GM04503 (cell line): ENCODE measurements around the gene PLD1.
A peak's percentile ranks its signal among the peaks of the same experiment; 100 is the strongest.
"Not testable (repeated sequence)": the region's sequence is repeated elsewhere in the genome, so short reads cannot be mapped to it uniquely, and the experiment has no call there.

ENCODE experiments used
- DNase-seq: peaks from one replicate; pipeline ENCODE4 v3.0.0-alpha.2; 2012; ENCODE audit warnings: low read depth

The PLD1 gene, protein sequence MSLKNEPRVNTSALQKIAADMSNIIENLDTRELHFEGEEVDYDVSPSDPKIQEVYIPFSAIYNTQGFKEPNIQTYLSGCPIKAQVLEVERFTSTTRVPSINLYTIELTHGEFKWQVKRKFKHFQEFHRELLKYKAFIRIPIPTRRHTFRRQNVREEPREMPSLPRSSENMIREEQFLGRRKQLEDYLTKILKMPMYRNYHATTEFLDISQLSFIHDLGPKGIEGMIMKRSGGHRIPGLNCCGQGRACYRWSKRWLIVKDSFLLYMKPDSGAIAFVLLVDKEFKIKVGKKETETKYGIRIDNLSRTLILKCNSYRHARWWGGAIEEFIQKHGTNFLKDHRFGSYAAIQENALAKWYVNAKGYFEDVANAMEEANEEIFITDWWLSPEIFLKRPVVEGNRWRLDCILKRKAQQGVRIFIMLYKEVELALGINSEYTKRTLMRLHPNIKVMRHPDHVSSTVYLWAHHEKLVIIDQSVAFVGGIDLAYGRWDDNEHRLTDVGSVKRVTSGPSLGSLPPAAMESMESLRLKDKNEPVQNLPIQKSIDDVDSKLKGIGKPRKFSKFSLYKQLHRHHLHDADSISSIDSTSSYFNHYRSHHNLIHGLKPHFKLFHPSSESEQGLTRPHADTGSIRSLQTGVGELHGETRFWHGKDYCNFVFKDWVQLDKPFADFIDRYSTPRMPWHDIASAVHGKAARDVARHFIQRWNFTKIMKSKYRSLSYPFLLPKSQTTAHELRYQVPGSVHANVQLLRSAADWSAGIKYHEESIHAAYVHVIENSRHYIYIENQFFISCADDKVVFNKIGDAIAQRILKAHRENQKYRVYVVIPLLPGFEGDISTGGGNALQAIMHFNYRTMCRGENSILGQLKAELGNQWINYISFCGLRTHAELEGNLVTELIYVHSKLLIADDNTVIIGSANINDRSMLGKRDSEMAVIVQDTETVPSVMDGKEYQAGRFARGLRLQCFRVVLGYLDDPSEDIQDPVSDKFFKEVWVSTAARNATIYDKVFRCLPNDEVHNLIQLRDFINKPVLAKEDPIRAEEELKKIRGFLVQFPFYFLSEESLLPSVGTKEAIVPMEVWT

DNA sequence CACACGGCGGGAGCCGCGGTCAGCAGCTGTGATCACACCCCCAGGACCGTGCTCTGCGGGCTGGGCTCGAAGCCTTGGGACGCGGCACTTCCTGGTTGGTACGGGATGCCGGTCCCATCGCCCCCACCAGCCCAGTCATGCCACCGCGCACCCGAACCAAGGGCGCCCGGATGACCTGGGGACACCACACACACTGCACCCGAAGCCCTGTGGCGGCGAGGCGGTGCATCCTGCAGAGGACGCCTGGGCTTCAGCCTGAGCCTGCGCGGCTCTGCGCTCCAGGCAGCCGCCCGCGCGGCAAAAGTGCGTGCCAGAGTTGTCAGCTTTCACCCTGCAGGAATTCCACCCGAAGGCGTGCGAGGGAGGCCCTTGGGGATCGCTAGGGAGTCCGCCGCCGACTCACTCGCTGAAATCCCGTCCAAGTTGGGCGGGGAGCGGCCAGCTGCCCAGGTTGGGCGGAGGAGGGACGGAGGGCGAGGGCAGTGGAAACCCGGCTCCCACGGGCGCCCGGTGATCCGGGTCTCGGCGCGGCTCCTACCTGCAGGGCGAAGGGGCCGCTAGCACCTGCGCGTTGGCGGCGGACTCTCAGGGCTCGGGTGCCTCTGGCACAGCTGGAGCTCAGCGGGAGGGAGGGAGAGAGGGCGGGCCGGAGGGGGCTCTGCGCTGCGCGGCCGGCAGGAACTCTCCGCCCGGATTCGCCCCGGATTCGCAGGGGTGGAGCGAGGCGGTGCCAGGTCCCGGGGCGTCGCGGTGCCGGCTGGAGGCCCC is at the start of gene PLD1:
TSS of gene PLD1 (minus strand) at position 623 of the 768 bp plus-strand sequence. CDS start 72,432 bp downstream, outside the sequence.
- DNase-seq = peak; percentile 89

DNA sequence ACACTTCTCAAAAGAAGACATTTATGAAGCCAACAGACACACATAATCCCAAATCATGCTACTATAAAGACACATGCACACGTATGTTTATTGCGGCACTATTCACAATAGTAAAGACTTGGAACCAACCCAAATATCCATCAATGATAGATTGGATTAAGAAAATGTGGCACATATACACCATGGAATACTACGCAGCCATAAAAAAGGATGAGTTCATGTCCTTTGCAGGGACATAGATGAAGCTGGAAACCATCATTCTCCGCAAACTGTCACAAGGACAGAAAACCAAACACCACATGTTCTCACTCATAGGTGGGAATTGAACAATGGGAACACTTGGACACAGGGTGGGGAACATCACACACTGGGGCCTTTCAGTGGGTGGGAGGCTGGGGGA is 48.5 kb upstream of the PLD1 start:
- not testable (repeated sequence) for DNase-seq

DNA sequence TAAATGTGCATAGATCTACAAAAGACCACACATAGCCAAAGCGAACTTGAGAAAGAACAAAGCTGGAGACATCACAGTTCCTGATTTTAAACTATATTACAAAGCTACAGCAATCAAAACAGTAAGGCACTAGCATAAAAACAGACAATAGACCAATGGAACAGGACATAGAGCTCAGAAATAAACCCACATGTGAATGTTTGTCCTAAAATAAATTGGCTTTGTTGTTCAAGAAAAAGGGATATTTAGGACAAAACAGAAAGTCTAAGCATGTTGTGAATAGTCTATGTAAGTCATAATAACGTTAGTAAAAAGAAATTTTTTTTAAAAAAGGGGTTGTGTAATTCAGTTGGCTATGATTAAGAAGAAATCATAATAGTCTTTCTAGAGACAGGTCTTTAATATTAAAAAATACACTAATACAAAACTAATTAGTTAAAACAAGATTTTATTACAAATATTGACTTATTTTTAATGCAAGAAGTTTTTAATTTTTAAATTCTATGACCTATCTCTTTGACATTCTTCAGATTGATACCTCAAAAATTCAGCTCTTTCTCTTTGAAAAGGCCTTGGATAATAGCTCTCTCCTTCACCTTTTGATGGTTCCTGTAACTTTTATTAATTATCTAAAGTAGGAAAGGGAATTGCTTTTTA is 44.5 kb upstream of the PLD1 start:
- DNase-seq = no peak

DNA sequence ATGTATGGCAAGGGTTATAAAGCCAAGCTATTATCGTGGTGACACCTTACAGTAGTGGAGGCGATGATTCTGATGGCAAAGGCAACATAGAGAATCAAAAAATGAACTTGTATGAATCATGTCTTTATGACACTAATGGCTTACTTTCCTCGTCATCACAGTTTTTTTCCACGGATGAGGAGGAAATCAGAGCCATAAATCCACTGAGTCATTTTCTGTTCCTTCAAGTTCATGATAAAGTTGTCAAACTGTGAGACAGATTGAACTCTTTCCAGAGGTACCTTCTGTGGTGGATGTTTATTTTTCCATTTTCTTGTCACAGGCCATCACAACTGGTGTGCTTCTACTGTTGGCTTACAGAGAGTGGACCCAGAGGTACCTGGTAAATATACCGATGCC is 41.4 kb upstream of the PLD1 start:
- DNase-seq = no peak

DNA sequence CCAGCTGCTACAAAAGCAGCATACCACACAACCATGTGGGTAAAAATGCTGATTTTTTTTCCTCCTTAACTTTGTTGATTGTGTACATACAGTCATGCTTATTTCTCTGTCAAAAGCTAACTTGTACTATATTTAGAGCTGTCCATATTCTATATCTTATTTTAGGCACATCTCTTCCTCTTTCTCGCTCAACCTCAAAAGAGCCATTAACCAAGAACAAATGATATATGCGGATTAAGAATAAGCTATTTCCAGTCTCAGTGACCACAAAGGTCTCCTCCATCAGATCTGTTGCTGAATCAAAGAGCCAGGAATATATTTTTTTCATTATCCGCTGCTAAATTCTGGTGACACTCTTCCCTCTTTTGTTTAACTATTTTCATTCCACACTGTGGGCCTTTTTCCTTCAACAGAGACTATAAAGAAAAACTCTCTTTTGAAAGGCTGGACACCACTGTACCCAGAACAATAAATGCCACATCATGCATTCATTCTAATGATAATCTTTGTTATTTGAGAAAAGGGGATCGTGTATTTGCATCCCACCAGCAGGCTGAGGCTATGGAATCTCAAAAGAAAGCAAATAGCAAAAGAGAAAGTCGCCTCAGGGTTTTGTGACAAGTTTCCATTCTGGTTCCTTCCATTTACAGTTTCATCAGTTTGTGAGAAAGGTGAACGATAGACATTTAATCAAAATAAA is 40.8 kb upstream of the PLD1 start:
- DNase-seq = no peak

DNA sequence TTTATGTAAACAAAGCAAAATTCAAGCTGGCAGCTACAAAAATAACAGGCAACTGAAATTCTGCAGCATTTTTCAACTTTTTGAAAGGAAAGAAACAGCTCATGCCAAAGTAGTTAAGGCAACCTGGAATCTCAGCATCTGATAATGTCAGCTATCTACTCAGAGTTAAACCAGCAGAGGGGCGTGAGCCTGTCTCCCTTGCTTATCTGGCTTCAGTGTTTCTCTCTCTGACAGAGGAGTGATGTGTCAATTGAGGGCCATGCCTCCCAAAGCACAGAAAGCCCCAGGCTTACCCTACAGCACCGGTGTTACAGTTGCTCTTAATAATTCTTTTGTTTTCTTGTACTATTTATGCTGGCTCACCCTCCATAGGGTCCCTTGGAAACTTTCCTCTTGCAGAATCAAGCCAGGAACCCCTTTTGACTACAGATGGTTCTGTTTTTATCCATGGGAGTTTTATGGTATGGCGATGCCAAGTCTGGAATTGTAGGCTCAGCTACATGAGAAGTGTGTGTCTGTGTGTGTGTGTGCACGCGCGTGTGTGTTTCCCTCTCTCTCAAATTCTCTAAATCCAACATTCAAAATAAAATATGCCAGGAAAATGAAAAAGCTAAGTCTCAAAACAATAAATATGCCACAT is 40.2 kb upstream of the PLD1 start:
- no peak for DNase-seq

DNA sequence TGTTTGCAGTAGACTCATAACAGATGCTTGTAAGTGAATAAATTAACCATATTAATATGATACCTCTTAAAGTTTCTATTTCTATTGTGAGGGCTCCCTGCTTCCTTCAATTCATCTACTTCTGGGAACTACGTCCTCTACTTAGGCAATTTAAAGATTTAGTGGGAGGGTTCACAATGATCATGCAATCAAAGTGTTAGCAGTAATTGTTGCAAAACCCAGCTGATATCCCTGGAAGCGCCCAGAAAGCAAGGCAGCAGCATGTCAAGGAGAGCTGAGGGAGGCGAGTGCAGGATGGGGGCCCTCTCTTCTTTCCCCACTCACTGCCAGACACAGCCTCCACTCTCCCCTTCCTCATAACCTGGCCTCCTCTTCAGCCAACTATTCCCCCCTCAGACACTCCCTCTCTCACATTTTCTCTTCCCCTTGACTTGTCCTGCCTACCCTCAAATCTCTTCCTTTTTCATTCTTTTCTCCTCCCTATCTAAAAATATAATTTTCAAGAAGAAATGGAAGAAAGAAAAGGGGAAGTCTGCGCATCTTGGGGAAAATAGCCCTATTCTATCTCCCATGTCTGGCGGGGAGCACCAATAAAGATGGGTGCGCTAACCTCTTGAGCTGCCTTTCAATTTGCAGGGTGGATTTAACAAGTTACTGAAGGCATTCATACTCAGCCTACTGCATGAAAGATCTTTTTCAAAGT is 39.5 kb upstream of the PLD1 start:
- no peak for DNase-seq

DNA sequence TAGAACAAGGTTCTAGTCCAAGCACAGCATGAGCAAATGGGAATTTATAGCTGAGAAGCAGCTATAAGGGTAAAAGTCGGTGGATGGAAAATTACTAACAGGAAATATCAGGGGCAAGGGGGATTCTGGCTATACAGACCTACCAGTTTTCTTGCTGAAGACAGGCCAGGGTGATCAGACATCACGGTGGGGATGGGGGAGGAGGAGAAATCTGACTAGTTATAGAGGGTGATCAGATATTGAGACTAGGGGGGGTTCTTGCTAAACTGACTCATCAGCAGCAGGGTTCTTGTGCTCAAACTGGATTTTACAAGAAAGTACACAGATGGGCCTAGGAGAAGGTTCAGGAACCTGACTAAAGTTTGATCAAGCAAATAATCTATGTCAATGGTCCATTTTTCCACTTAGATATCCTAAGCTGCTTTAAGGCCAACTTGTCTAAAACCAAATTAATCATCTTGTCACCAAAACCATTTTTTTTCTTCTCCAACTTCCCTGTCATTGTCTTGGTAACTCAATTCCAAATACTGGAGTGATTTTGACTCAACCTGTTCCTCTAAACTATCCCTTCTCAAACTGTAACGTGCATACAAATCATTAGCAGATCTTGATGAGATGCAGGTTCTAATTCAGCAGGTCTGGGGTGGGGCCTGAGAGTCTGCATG is 37.4 kb upstream of the PLD1 start:
- DNase-seq = no peak

DNA sequence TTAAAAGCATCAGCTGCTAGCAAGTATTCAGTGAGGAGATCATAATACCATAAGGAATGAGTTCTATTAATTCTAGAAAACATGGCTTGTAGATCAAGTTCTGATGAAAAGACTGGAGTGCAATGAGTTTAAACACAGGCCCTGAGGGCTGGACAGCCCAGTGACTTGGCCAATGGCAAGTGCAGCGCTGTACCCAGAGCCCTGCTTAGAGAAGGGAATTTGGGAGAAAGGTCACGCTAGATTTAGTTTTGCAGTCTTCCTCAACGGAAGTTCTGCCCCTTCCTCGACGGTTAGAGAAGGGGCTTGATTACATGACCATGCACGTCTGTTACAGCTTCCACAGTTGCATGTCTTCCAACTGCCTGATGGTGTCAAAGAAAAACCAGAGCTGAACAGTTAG is 36.9 kb upstream of the PLD1 start:
- no peak for DNase-seq

DNA sequence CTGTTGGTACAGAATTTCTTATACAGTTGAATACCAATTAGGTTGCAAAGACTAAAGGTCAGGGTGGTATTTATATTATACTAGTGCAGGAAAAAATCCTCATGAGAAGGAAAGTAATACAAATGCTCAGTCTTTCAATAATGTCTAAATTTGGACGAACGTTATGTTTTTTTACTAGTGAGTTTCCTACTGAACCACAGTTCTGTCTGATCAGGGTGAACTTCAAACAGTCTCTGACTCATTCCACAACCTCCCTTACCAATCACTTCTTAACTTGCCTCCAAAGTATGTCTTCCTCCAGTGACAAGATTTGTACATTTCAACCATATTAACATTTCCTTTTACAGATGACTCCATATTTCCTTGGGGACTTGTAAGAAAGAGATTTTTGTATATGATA is 36.3 kb upstream of the PLD1 start:
- no peak for DNase-seq

DNA sequence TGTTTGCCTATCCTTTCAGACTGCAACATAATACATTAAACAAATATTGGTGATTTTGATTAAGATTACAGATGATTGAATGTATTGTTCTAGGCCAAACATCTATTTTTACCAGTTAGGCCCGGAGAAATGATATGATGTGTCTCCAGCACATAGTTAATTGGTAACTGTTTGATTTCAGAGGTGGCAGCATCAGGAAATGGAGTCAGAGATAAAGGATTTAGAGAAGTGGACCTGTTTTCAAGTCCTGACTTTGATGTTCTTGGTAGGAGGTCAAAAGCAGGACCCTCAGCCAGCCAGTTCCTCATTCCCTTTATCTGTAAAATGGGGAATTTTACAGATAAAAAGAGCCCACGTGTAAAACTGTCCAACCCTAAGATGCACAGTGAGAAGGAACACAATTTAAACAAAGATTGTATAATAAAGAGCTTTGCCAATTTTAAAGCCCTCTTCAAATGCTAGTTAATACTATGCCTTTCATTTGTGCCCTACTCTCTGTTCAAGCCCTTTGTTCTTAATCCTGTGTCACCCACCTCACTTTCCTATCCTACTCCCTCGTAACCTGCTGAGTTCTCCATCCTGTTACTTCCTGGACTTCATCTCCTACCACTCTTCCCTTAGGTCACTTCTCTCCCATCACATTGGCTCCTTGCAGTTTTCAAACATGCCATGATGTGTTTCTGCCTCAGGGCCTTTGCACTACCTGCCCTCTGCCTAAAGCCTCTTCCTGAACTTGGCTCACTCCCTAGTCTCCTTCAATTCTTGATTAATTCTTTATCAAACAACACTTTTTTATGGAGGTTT is 35.4 kb upstream of the PLD1 start:
- no peak for DNase-seq

DNA sequence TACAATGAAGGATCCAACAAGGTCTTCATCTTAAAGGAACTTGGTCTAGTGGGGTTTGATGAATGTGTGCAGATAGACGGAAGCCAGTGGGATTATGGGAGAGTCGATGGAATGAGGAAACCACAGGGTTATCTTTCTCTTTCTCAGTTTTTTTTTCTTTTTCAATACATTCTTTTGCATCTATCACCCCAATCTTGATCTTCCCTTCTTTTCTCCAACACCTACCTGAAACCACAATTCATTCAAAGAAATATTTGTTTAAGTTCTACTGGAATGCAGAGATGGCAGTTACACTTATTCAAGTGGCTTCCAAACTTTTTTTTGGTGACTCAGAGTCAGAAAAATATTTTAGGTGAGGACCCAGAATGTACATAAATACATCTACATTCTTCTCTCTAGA is 34.6 kb upstream of the PLD1 start:
- no peak for DNase-seq

DNA sequence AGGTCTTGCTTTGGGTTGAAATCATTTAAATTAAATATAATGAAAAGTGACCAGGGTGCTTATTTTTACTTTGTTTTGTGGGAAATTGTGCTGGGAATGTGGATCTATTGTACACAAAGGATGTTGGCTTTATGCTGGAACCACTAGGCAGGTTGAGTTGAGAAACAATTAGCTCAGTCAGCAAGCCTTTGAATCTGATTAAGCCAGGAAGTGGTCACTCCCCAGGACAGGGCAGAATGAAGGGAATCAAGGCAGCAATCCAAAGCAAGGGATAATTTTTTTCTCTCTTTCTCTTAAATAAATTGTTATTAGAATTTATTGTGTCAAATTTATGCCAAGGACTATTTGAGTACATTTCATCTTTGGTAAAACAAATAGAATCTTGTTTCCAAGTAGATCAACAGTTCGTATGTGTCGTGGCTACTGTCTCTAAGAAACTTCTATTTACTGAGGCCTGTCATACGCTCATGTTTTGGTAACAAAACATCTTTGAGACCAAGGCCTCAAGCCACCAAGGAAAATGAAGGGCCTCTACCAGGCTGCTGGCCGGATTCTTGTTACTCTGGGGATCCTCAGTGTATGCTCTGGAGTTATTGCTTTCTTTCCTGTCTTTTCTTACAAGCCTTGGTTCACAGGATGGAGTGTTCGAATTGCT is 32.7 kb upstream of the PLD1 start, which contains the start of gene TMEM212:
TSS of gene TMEM212 (plus strand) at position 486 of the 655 bp plus-strand sequence. CDS start at position 521, 35 bp downstream.
- DNase-seq = no peak

DNA sequence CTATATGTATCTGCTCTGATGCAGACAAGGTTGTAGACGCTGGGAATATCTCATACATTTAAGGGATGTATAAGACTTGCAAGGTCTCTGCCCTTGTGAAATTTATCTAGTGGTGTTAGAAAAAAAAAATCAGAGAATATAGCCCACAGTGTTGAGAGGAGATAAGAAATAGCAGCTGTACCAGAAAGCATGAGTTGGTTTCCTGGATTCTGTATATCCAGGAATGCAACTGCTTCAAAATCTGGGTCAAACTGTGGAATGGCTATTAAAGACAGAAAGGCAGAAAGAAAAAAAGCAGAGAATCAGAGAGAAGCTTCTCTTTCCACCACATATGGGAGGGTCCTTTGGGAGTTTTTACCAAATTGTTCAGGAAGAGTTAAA is 31.3 kb upstream of the PLD1 start:
- DNase-seq = no peak

DNA sequence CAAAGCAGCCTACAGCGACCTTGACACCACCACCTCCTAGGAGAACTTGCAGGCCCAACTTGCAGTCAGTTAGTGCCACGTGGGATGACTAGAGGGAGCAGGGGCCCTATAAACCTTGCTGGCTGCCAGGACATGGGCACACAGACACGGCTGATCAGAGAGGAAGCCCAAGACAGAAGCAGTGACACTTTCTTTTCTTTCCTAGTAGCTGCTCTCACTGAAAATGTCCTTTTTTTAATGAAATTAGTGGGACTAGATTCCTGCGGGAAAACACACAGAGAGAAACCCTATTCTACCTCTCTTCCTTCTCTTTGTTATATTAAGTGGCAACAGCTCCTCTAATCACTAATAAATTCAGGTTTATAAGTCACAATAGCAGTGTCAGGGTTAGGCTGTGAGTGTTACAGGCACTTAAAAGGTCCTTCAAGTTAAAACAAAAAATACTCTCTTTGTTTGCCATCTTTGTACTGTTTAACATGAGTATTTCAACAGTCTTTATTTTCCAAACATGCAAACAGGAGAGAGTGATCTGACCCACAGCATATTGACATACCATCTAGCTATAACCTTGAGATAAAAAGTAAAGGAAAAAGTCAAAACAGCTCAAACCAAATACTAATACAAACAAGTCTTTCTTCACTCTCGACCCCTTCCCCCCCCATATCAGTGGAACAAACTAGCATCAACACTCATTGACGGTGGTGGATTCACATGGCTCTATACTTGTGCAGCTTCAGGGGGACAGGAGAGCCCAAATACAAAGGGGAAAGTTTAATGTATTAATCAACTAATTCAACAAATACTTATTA is 30.7 kb upstream of the PLD1 start:
- DNase-seq = no peak

DNA sequence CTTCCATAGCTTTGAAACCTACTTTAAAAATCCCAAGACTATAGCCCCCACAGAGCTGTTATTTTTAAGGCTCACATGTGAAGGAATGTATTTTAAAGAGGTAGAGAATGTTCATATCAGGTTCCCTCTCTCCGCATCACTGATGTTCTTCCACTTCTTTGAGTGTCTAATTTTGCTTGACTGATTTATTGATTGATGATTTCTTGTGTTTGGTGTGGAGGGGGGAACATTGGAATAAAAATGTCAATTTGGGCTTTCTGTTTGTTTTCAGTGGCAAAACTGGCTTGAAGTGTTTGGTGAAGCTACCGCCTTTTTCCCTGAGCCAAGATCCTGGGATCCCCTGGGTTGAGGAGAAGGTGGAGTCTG is 30.1 kb upstream of the PLD1 start:
- no peak for DNase-seq

DNA sequence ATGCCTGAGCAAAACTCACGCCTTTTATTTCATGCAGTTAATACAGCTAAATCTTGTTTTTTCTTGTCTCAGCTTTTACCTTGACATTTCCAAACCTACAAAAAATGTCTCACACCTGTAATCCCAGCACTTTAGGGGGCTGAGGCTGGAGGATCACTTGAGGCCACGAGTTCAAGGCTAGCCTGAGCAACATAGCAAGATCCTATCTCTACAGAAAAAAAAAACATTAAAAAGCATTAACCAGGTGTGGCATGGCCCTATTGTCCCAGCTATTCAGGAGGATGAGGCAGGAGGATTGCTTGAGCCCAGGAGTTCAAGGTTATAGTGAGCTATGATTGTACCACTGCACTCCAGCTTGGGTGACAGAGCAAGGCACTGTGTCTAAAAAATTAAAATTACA is 29.0 kb upstream of the PLD1 start:
- DNase-seq = no peak
